HepG2 (cell line): ENCODE measurements around the gene GAS5. TPM values are rescaled to one million over a fixed set of nuclear protein-coding genes. Genes with fewer than 3 reads are reported as not detected.

Experiments used
- ATAC-seq: fragments of 200-7000 bp; cut with Tn5 transposase; 3 replicates; pipeline ENCODE4 v1.9.1; 2020; ENCODE audit warnings: mild to moderate bottlenecking, moderate library complexity
- BruUV-seq: library from RNA; stranded (reverse); fragments of 400-500 nt; replicated peaks from 2 replicates; lab custom pipeline; 2021; lab: Mats Ljungman, UMichigan
- CTCF ChIA-PET: fragments of 300-600 bp; formaldehyde crosslinking; extraction: SDS; loops from one replicate; lab custom pipeline; 2021; ENCODE audit warnings: low total read pairs, inconsistent platforms, low intra/inter-chr PET ratio; lab: Yijun Ruan, JAX
- POLR2A ChIA-PET: fragments of 350-600 bp; sonication (Branson Sonifier 250); formaldehyde crosslinking; loops from one replicate; lab custom pipeline; 2020; ENCODE audit warnings: antibody characterized with exemption, inconsistent platforms; lab: Yijun Ruan, JAX
- DNase-seq: peaks from one replicate; pipeline ENCODE4 v3.0.0-alpha.2; 2015; ENCODE audit warnings: low spot score
- FAIRE-seq: peaks from 3 replicates; lab custom pipeline; 2011; peaks lifted over from hg19 to GRCh38; lab: Jason Lieb, UNC
- H2AFZ ChIP-seq: one replicate; pipeline ENCODE4 v1.6.1; 2011; ENCODE audit warnings: low read length, inconsistent platforms
- H3K27ac ChIP-seq: fragments of 300-600 bp; 3 replicates; pipeline ENCODE4 v1.8.0; 2011; ENCODE audit warnings: mixed run types, mild to moderate bottlenecking, mixed read lengths, low read length, inconsistent platforms; ENCODE audit not compliant: insufficient read depth; ENCODE audit errors: extremely low read length
- H3K27me3 ChIP-seq, 2 experiments: fragments of 200-600 bp in 1 of 2; 2 replicates in 1 of 2; 3 replicates in 1 of 2; pipeline versions ENCODE4 v1.6.0 to v1.8.0; 2011; ENCODE audit warnings: low read length in 2 of 2, mild to moderate bottlenecking in 2 of 2, moderate library complexity in 2 of 2, inconsistent platforms in 1 of 2; ENCODE audit not compliant: insufficient read depth in 2 of 2, control insufficient read depth in 1 of 2
- H3K36me3 ChIP-seq, 2 experiments: fragments of 200-600 bp in 1 of 2; replicated peaks in 1 of 2; 2 replicates in 1 of 2; 3 replicates in 1 of 2; pipeline versions ENCODE4 v1.5.1 to v1.8.0; 2011; ENCODE audit warnings: low read length in 2 of 2, inconsistent platforms in 1 of 2; ENCODE audit not compliant: insufficient read depth in 2 of 2, control insufficient read depth in 1 of 2
- H3K4me1 ChIP-seq: 2 replicates; pipeline ENCODE4 v1.5.1; 2012; ENCODE audit warnings: low read length, inconsistent platforms; ENCODE audit not compliant: insufficient read depth
- H3K4me2 ChIP-seq: 2 replicates; pipeline ENCODE4 v1.6.0; 2011; ENCODE audit warnings: low read depth, low read length, inconsistent platforms
- H3K4me3 ChIP-seq, 3 experiments: fragments of 200-600 bp in 1 of 3; sonication (generic), shearing (Covaris generic) in 1 of 3; replicated peaks in 1 of 3; 2 replicates each; pipeline ENCODE4 v1.5.1; 2011 to 2016; ENCODE audit warnings: low read length in 3 of 3, inconsistent platforms in 2 of 3, low read depth in 2 of 3, mild to moderate bottlenecking in 2 of 3, control low read depth in 1 of 3, mixed read lengths in 1 of 3; ENCODE audit not compliant: insufficient read depth in 1 of 3
- H3K79me2 ChIP-seq: one replicate; pipeline ENCODE4 v1.6.1; 2011; ENCODE audit warnings: low read length, inconsistent platforms; ENCODE audit not compliant: insufficient read depth
- H3K9ac ChIP-seq: 2 replicates; pipeline ENCODE4 v1.6.0; 2011; ENCODE audit warnings: mild to moderate bottlenecking, low read depth, low read length, inconsistent platforms; ENCODE audit not compliant: insufficient read depth
- H3K9me3 ChIP-seq: 2 replicates; pipeline ENCODE4 v1.5.1; 2012; ENCODE audit warnings: mild to moderate bottlenecking, low read length
- H4K20me1 ChIP-seq: 2 replicates; pipeline ENCODE4 v1.6.0; 2011; ENCODE audit warnings: inconsistent platforms, mild to moderate bottlenecking, low read length, moderate library complexity; ENCODE audit not compliant: insufficient read depth
- MBNL3 ChIP-seq: fragments of 250-450 bp; sonication (Bioruptor Pico); conservative IDR thresholded peaks from 2 replicates; pipeline ENCODE4 v1.8.0; 2022; ENCODE audit warnings: mild to moderate bottlenecking, inconsistent platforms
- NPAS2 ChIP-seq: sonication (generic); formaldehyde crosslinking; IDR thresholded peaks from 2 replicates; pipeline ENCODE4 v1.8.0; 2022; ENCODE audit warnings: mild to moderate bottlenecking, missing genetic modification reagents, borderline replicate concordance
- PAF1 ChIP-seq: IDR thresholded peaks from 2 replicates; pipeline ENCODE4 v1.6.1; 2016; ENCODE audit warnings: missing genetic modification reagents, missing compliant biosample characterization
- POLR2A ChIP-seq, 2 experiments: IDR thresholded peaks; 2 replicates each; pipeline ENCODE4 v1.6.1; 2011; ENCODE audit warnings: low read depth in 2 of 2, low read length in 2 of 2, mild to moderate bottlenecking in 1 of 2, moderate library complexity in 1 of 2; ENCODE audit not compliant: insufficient read depth in 1 of 2
- POLR2AphosphoS5 ChIP-seq: IDR thresholded peaks from 2 replicates; pipeline ENCODE4 v1.6.1; 2012; ENCODE audit warnings: low read depth, low read length
- RBFOX2 ChIP-seq: fragments of 200-400 bp; formaldehyde crosslinking; IDR thresholded peaks from 2 replicates; pipeline ENCODE4 v1.6.1; 2017; ENCODE audit warnings: low read depth, mild to moderate bottlenecking, low read length
- RBM22 ChIP-seq: fragments of 200-400 bp; formaldehyde crosslinking; optimal IDR thresholded peaks from 2 replicates; pipeline ENCODE3; 2017; ENCODE audit warnings: mild to moderate bottlenecking, low read length, moderate library complexity
- SAFB2 ChIP-seq: sonication (generic); formaldehyde crosslinking; IDR thresholded peaks from 2 replicates; pipeline ENCODE4 v1.5.1; 2020; ENCODE audit warnings: missing genetic modification reagents, low read depth, mild to moderate bottlenecking, borderline replicate concordance
- WGBS: methylation state at CpG from one replicate; pipeline ENCODE4 v1.1.6; 2017; ENCODE audit warnings: low lambda C conversion rate; 5-methylcytosine and 5-hydroxymethylcytosine counted together
- in situ Hi-C: cut with HindIII; loops from 2 replicates; pipeline ENCODE4 v1.10.0; 2017; ENCODE audit warnings: low pct_unique_long_range_greater_than_20kb; ENCODE audit not compliant: extremely low pct_ligation_motif_present
- intact Hi-C: fragments of 100-400 bp; cut with micrococcal nuclease; formaldehyde crosslinking; loops from one replicate; pipeline ENCODE4 v1.10.0; 2022; ENCODE audit not compliant: unreplicated experiment
- polyA plus RNA-seq, 8 experiments: library from polyadenylated mRNA; depleted of rRNA in 3 of 8; stranded (reverse) in 7 of 8; unstranded in 1 of 8; fragments of >200 nt; fragmentation: Illumina TruSeq in 4 of 8; extraction: Trizol in 4 of 8; gene quantifications; 2 replicates each; pipeline versions ENCODE4 v1.2.1 to v1.2.3, GENCODE V29; 2011 to 2016; ENCODE audit warnings: low read depth in 4 of 8, missing spikeins in 1 of 8, mixed read lengths in 1 of 8; ENCODE audit not compliant: insufficient read depth in 1 of 8
- total RNA-seq, 5 experiments: library from RNA; depleted of rRNA; stranded (reverse); fragments of >200 nt; fragmentation: Illumina TruSeq; extraction: Trizol; gene quantifications; 2 replicates each; pipeline ENCODE4 v1.2.3, GENCODE V29; 2016; ENCODE audit warnings: low read depth in 1 of 5

GAS5 gene
- total and polyA plus RNA-seq, 2 of the 13 experiments (the other 11 are each of a cell fraction or from before 2014, with no cell fraction given) = 352 to 738 TPM

- ChIA-PET CTCF (no interaction called here), POLR2A (interaction anchor here (0.7 to 1.6 kb wide), 3 partner anchors 9 to 389 kb away, joined by 3 to 5 read pairs (median 3); partner anchors contain the start of genes PRDX6 and SERPINC1)
- Histone ChIP-seq H3K27me3 (no peaks in the 10 kb centered on the region; a peak in 1 of 5 replicates), H3K36me3 (peaks cover 4 to 41% of the 10 kb centered on the region in 2 experiments), H3K79me2 (peaks cover 28% of the 10 kb centered on the region), H2AFZ (no peak overlapping the region), H3K9me3 (no peaks in the 10 kb centered on the region), H4K20me1 (peaks cover 38% of the 10 kb centered on the region), H3K4me2 (peak overlapping the region; percentile 87), H3K4me3 (peak overlapping the region; percentile 58 to 98 (median 85); a peak in 5 of 6 replicates), H3K27ac (peak overlapping the region; percentile 91), H3K9ac (peak overlapping the region; percentile 95), H3K4me1 (peaks cover 39% of the 10 kb centered on the region)
- DNase-seq = no peak
- BruUV-seq = no TSS peak
- 43% methylated on average over 4 of the region's 4 CpGs for WGBS
- intact Hi-C loops (loop anchor here (5.0 kb wide), 1 partner anchor 62 kb away; no protein-coding TSS in a partner anchor), in situ Hi-C loops (loop anchor here (10.0 kb wide), 1 partner anchor 209 kb away; no protein-coding TSS in a partner anchor)
- FAIRE-seq = no peak
- no peak for ATAC-seq
- TF ChIP-seq NPAS2 (CRISPR knock-in tag) = no peak
- no peak for TF ChIP-seq MBNL3 (CRISPR knock-in tag)
- peak; percentile 24; the same call in 1 of the 2 replicates for TF ChIP-seq POLR2AphosphoS5
- TF ChIP-seq SAFB2 (CRISPR knock-in tag) = no peak
- peak; percentile 23 for TF ChIP-seq RBFOX2
- TF ChIP-seq POLR2A (IDR thresholded peaks at IDR 0.05; ENCODE audit: insufficient read depth in 1 of 2, low read depth in 2 of 2, low read length in 2 of 2) = peak; percentile 14 to 33; a peak in 2 of 4 replicates
- TF ChIP-seq RBM22 = peak; percentile 86
- peak; percentile 49; the same call in 1 of the 2 replicates for TF ChIP-seq PAF1 (CRISPR knock-in tag)
Measured at GRCh38 chr1:173865468-173866164, 2.2 kb downstream of the GAS5 start.
